HCT116 (cell line): ENCODE data around the gene ITPR2. TPM values are rescaled to one million over a fixed set of nuclear protein-coding genes. Genes with fewer than 3 reads are reported as not detected.

ENCODE experiments used
- ATAC-seq: fragments of 200-7000 bp; cut with Tn5 transposase; 2 replicates; pipeline ENCODE4 v1.9.1; 2020; ENCODE audit warnings: mild to moderate bottlenecking, moderate library complexity
- BruUV-seq: library from RNA; stranded (reverse); fragments of 400-500 nt; replicated peaks from 2 replicates; lab custom pipeline; 2021; lab: Mats Ljungman, UMichigan
- CTCF ChIA-PET: fragments of 300-600 bp; sonication (Branson Sonifier 250); formaldehyde crosslinking; loops from one replicate; lab custom pipeline; 2021; ENCODE audit warnings: antibody characterized with exemption; lab: Charles Lee
- POLR2A ChIA-PET: fragments of 300-600, 350-600 bp; sonication (Branson Sonifier 250); formaldehyde crosslinking; loops from one replicate; lab custom pipeline; 2021; ENCODE audit warnings: antibody characterized with exemption; lab: Charles Lee
- RAD21 ChIA-PET, 2 experiments: fragments of 300-600 bp; sonication (Branson Sonifier 250); formaldehyde crosslinking; loops; one replicate each; lab custom pipeline; 2023; ENCODE audit warnings: low total read pairs in 2 of 2; ENCODE audit not compliant: uncharacterized antibody in 2 of 2, unreplicated experiment in 2 of 2, low non-redundant PET in 1 of 2; lab: Charles Lee
- DNase-seq: peaks from one replicate; pipeline ENCODE4 v3.0.0-alpha.2; 2010; ENCODE audit warnings: low read depth, low spot score
- H2AFZ ChIP-seq: fragments of 200-600 bp; shearing (Covaris generic), sonication (generic); 2 replicates; pipeline ENCODE4 v1.6.1; 2017; ENCODE audit warnings: low read depth, mixed run types, mixed read lengths, antibody characterized with exemption, low read length; ENCODE audit not compliant: poor library complexity, severe bottlenecking
- H3K27ac ChIP-seq: 2 replicates; pipeline ENCODE4 v1.5.1; 2012; ENCODE audit warnings: low read depth, low read length
- H3K27me3 ChIP-seq: fragments of 200-600 bp; sonication (generic); 2 replicates; pipeline ENCODE4 v1.6.1; 2016; ENCODE audit warnings: mixed run types, low read length, mixed read lengths; ENCODE audit not compliant: insufficient read depth
- H3K36me3 ChIP-seq, 2 experiments: fragments of 200-500 bp in 1 of 2; fragments of 200-600 bp in 1 of 2; sonication (Bioruptor generic) in 1 of 2; sonication (generic) in 1 of 2; 2 replicates each; pipeline versions ENCODE4 v1.5.1 to v1.6.1; 2014 to 2016; ENCODE audit warnings: low read length in 2 of 2, inconsistent platforms in 1 of 2, mixed read lengths in 1 of 2, mixed run types in 1 of 2; ENCODE audit not compliant: insufficient read depth in 2 of 2, control insufficient read depth in 1 of 2
- H3K4me1 ChIP-seq, 2 experiments: fragments of 200-600 bp in 1 of 2; sonication (generic) in 1 of 2; 2 replicates each; pipeline versions ENCODE4 v1.5.1 to v1.6.1; 2012 to 2017; ENCODE audit warnings: low read length in 2 of 2, inconsistent platforms in 1 of 2, mild to moderate bottlenecking in 1 of 2, mixed read lengths in 1 of 2, mixed run types in 1 of 2, moderate library complexity in 1 of 2; ENCODE audit not compliant: insufficient read depth in 2 of 2, control insufficient read depth in 1 of 2
- H3K4me2 ChIP-seq: fragments of 200-600 bp; sonication (generic); 2 replicates; pipeline ENCODE4 v1.6.1; 2017; ENCODE audit warnings: mixed run types, low read length, mixed read lengths
- H3K4me3 ChIP-seq, 2 experiments: fragments of 200-600 bp in 1 of 2; sonication (generic) in 1 of 2; replicated peaks in 1 of 2; 2 replicates each; pipeline ENCODE4 v1.5.1; 2011 to 2016; ENCODE audit warnings: low read length in 2 of 2, control low read depth in 1 of 2, low read depth in 1 of 2, mild to moderate bottlenecking in 1 of 2, mixed read lengths in 1 of 2, mixed run types in 1 of 2
- H3K79me2 ChIP-seq: fragments of 200-600 bp; sonication (generic); 2 replicates; pipeline ENCODE4 v1.6.1; 2017; ENCODE audit warnings: mild to moderate bottlenecking, mixed run types, low read length, moderate library complexity, mixed read lengths; ENCODE audit not compliant: insufficient read depth
- H3K9ac ChIP-seq: fragments of 200-600 bp; sonication (generic); 2 replicates; pipeline ENCODE4 v1.6.1; 2016; ENCODE audit warnings: low read length, mixed read lengths
- H3K9me2 ChIP-seq: fragments of 200-600 bp; sonication (generic), shearing (Covaris generic); 2 replicates; pipeline ENCODE4 v1.6.1; 2017; ENCODE audit warnings: mixed run types, mild to moderate bottlenecking, moderate library complexity; ENCODE audit not compliant: insufficient read depth
- H3K9me3 ChIP-seq, 2 experiments: fragments of 200-500 bp in 1 of 2; fragments of 200-600 bp in 1 of 2; sonication (Bioruptor generic) in 1 of 2; sonication (generic) in 1 of 2; 2 replicates each; pipeline ENCODE4 v1.6.1; 2014 to 2017; ENCODE audit warnings: low read length in 2 of 2, mixed read lengths in 2 of 2, inconsistent platforms in 1 of 2, low read depth in 1 of 2, mild to moderate bottlenecking in 1 of 2, mixed run types in 1 of 2, moderate library complexity in 1 of 2; ENCODE audit not compliant: control insufficient read depth in 1 of 2, insufficient read depth in 1 of 2
- H4K20me1 ChIP-seq: fragments of 200-600 bp; sonication (generic), shearing (Covaris generic); 2 replicates; pipeline ENCODE4 v1.6.1; 2017; ENCODE audit warnings: mixed run types, mild to moderate bottlenecking, moderate library complexity; ENCODE audit not compliant: insufficient read depth
- CEBPB ChIP-seq: IDR thresholded peaks from 2 replicates; pipeline ENCODE4 v1.6.1; 2012; ENCODE audit warnings: low read depth
- EZH2 ChIP-seq: fragments of 200-600 bp; sonication (generic); IDR thresholded peaks from 2 replicates; pipeline ENCODE4 v1.6.1; 2017; ENCODE audit warnings: antibody characterized with exemption, mixed run types
- FOSL1 ChIP-seq: IDR thresholded peaks from 2 replicates; pipeline ENCODE4 v1.6.1; 2012; ENCODE audit warnings: low read depth
- MAX ChIP-seq: IDR thresholded peaks from 2 replicates; pipeline ENCODE4 v1.6.1; 2012
- POLR2A ChIP-seq: IDR thresholded peaks from 2 replicates; pipeline ENCODE4 v1.7.0; 2011; ENCODE audit warnings: borderline replicate concordance; ENCODE audit not compliant: insufficient read depth, insufficient read length; ENCODE audit errors: extremely low read depth
- POLR2AphosphoS5 ChIP-seq: IDR thresholded peaks from 2 replicates; pipeline ENCODE4 v1.6.1; 2011; ENCODE audit warnings: mild to moderate bottlenecking, low read depth, low read length, moderate library complexity
- REST ChIP-seq: IDR thresholded peaks from 2 replicates; pipeline ENCODE4 v1.6.1; 2012; ENCODE audit warnings: low read depth
- SIN3A ChIP-seq: IDR thresholded peaks from 2 replicates; pipeline ENCODE4 v1.6.1; 2012; ENCODE audit warnings: low read depth
- SRF ChIP-seq: IDR thresholded peaks from 2 replicates; pipeline ENCODE4 v1.6.1; 2012; ENCODE audit warnings: low read depth
- TCF7L2 ChIP-seq: IDR thresholded peaks from 2 replicates; pipeline ENCODE4 v1.7.0; 2011; ENCODE audit warnings: borderline replicate concordance, inconsistent platforms; ENCODE audit not compliant: insufficient read depth, insufficient read length; ENCODE audit errors: extremely low read depth
- YY1 ChIP-seq: IDR thresholded peaks from 2 replicates; pipeline ENCODE4 v1.6.1; 2011; ENCODE audit warnings: low read length, low read depth, moderate library complexity, mild to moderate bottlenecking; ENCODE audit not compliant: insufficient replicate concordance; ENCODE audit errors: extremely low read depth
- ZBTB33 ChIP-seq: IDR thresholded peaks from 2 replicates; pipeline ENCODE4 v1.6.1; 2011; ENCODE audit warnings: mild to moderate bottlenecking, low read length, moderate library complexity; ENCODE audit not compliant: insufficient replicate concordance; ENCODE audit errors: extremely low read depth
- ZFX ChIP-seq: fragments of 450-650 bp; IDR thresholded peaks from 2 replicates; pipeline ENCODE4 v1.6.1; 2017
- intact Hi-C: fragments of 100-400 bp; cut with micrococcal nuclease; formaldehyde crosslinking; loops from 2 replicates; pipeline ENCODE4 v1.10.0; 2022
- total RNA-seq: library from RNA; stranded (reverse); gene quantifications from one replicate; pipeline ENCODE4 v1.2.1, GENCODE V29; 2021; ENCODE audit not compliant: unreplicated experiment

ITPR2 gene
- total RNA-seq, 1 experiment from 2014 or later: 6.5 TPM

- Histone ChIP-seq H3K79me2 (no peaks in the 10 kb centered on the region), H3K4me2 (peak overlapping the region; percentile 80), H3K9ac (no peak overlapping the region), H3K9me3 (no peaks in the 10 kb centered on the region), H3K27me3 (no peaks in the 10 kb centered on the region), H3K9me2 (no peaks in the 10 kb centered on the region), H3K27ac (no peak overlapping the region), H3K4me1 (peaks cover 5 to 23% of the 10 kb centered on the region in 2 experiments), H4K20me1 (no peaks in the 10 kb centered on the region), H3K4me3 (0 out of 4 replicates have a peak overlapping the region, but pooled peaks of 1 of the 2 experiments have one; percentile 43), H3K36me3 (no peaks in the 10 kb centered on the region), H2AFZ (no peak overlapping the region)
- DNase-seq (no peak), ATAC-seq (no peak)
- no peak for TF ChIP-seq FOSL1
- no peak for TF ChIP-seq MAX
- TF ChIP-seq YY1: no peak
- no peak for TF ChIP-seq CEBPB
- POLR2A ChIA-PET: no interaction called here
- RAD21 ChIA-PET: interaction anchor here in 1 of 2 experiments (1.3 kb wide), 1 partner anchor 11 kb away, joined by 5 read pairs; no protein-coding TSS in a partner anchor
- intact Hi-C loops: no loop called here
- no TSS peak for BruUV-seq
- CTCF ChIA-PET: interaction anchor here (4.8 kb wide), 1 partner anchor 12 kb away, joined by 30 read pairs; no protein-coding TSS in a partner anchor
Measured at GRCh38 chr12:26690601-26691000, 142.4 kb downstream of the ITPR2 start.

GRCh38 chr12:26689281-26689841 lies 143.6 kb downstream of the ITPR2 start:
- Histone ChIP-seq H3K9me2 (no peaks in the 10 kb centered on the region), H3K4me1 (peaks cover 5 to 23% of the 10 kb centered on the region in 2 experiments), H3K36me3 (no peaks in the 10 kb centered on the region), H3K9me3 (no peaks in the 10 kb centered on the region), H3K4me3 (no peak overlapping the region), H2AFZ (no peak overlapping the region), H3K27ac (no peak overlapping the region), H3K4me2 (no peak overlapping the region), H3K9ac (no peak overlapping the region), H3K79me2 (no peaks in the 10 kb centered on the region), H4K20me1 (no peaks in the 10 kb centered on the region), H3K27me3 (no peaks in the 10 kb centered on the region)
- intact Hi-C loops: no loop called here
- RAD21 ChIA-PET: no interaction called here
- POLR2A ChIA-PET: no interaction called here
- no TSS peak for BruUV-seq
- CTCF ChIA-PET: interaction anchor here (4.8 kb wide), 1 partner anchor 13 kb away, joined by 30 read pairs; no protein-coding TSS in a partner anchor
- DNase-seq (no peak), ATAC-seq (no peak)
- TF ChIP-seq SRF (no peak), REST (no peak), POLR2A (no peak), MAX (no peak), POLR2AphosphoS5 (no peak), CEBPB (no peak), TCF7L2 (no peak), ZFX (no peak), ZBTB33 (no peak), EZH2 (no peak), SIN3A (no peak), YY1 (no peak)
